SK-N-SH (cell line): ENCODE data around the gene WASL.

Source experiments
- FOSL2 ChIP-seq: IDR thresholded peaks from 2 replicates; pipeline ENCODE4 v1.4.0; 2012; ENCODE audit warnings: low read depth, mild to moderate bottlenecking, moderate library complexity, borderline replicate concordance
- FOXM1 ChIP-seq: IDR thresholded peaks from 2 replicates; pipeline ENCODE4 v1.4.0; 2012; ENCODE audit warnings: low read depth, mild to moderate bottlenecking
- GABPA ChIP-seq: IDR thresholded peaks from 2 replicates; pipeline ENCODE4 v1.4.0; 2012; ENCODE audit warnings: low read depth, mild to moderate bottlenecking
- MEF2A ChIP-seq: IDR thresholded peaks from 2 replicates; pipeline ENCODE4 v1.4.0; 2012; ENCODE audit warnings: low read depth, borderline replicate concordance
- POLR2AphosphoS5 ChIP-seq: IDR thresholded peaks from 2 replicates; pipeline ENCODE4 v1.6.1; 2012; ENCODE audit warnings: low read depth, low read length
- RAD21 ChIP-seq: IDR thresholded peaks from 2 replicates; pipeline ENCODE4 v1.6.1; 2012; ENCODE audit warnings: mild to moderate bottlenecking, low read length
- RCOR1 ChIP-seq: fragments of 150-350 bp; IDR thresholded peaks from 2 replicates; pipeline ENCODE4 v1.6.1; 2017; ENCODE audit warnings: antibody characterized with exemption, low read length
- YY1 ChIP-seq: IDR thresholded peaks from 2 replicates; pipeline ENCODE4 v1.4.0; 2012; ENCODE audit warnings: low read depth, mild to moderate bottlenecking
- TF ChIP-seq, protein P1 (sequence below): fragments of 200-600 bp; sonication (generic); IDR thresholded peaks from 2 replicates; pipeline ENCODE4 v1.6.1; 2017; ENCODE audit warnings: antibody characterized with exemption, mild to moderate bottlenecking, moderate library complexity
- TF ChIP-seq, protein P2 (sequence below): IDR thresholded peaks from 2 replicates; pipeline ENCODE4 v1.6.1; 2012; ENCODE audit warnings: mild to moderate bottlenecking, low read depth, low read length, moderate library complexity
- TF ChIP-seq, protein P3 (sequence below): IDR thresholded peaks from 2 replicates; pipeline ENCODE4 v1.4.0; 2012; ENCODE audit warnings: low read depth
- TF ChIP-seq, protein P4 (sequence below): fragments of 150-350 bp; IDR thresholded peaks from 2 replicates; pipeline ENCODE4 v1.6.1; 2017; ENCODE audit warnings: antibody characterized with exemption, low read length, low read depth, borderline replicate concordance

DNA sequence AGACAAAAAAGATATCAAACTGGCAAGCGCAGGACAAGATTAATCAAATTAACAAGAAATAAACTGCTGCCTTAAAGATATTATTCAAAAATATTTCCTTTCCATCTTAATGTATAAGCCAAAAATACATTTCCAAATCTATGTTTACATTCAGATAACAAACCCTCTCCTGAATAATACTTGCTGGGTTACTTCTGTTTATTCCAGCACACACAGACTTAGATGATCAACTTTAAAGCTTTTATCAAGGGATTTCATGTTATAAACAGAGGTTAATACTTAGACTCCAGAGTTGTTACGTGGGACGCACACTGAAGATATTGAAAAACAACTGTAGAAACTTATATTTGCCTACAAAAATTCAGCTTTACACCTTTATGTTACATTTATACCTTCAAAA is 59.6 kb downstream of the WASL start:
- TF ChIP-seq, protein P1, sequence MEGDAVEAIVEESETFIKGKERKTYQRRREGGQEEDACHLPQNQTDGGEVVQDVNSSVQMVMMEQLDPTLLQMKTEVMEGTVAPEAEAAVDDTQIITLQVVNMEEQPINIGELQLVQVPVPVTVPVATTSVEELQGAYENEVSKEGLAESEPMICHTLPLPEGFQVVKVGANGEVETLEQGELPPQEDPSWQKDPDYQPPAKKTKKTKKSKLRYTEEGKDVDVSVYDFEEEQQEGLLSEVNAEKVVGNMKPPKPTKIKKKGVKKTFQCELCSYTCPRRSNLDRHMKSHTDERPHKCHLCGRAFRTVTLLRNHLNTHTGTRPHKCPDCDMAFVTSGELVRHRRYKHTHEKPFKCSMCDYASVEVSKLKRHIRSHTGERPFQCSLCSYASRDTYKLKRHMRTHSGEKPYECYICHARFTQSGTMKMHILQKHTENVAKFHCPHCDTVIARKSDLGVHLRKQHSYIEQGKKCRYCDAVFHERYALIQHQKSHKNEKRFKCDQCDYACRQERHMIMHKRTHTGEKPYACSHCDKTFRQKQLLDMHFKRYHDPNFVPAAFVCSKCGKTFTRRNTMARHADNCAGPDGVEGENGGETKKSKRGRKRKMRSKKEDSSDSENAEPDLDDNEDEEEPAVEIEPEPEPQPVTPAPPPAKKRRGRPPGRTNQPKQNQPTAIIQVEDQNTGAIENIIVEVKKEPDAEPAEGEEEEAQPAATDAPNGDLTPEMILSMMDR: no peak
- TF ChIP-seq FOSL2 (no peak), GABPA (no peak), POLR2AphosphoS5 (no peak), YY1 (no peak), RCOR1 (no peak), MEF2A (no peak), FOXM1 (no peak), RAD21 (no peak)
- TF ChIP-seq, protein P2, sequence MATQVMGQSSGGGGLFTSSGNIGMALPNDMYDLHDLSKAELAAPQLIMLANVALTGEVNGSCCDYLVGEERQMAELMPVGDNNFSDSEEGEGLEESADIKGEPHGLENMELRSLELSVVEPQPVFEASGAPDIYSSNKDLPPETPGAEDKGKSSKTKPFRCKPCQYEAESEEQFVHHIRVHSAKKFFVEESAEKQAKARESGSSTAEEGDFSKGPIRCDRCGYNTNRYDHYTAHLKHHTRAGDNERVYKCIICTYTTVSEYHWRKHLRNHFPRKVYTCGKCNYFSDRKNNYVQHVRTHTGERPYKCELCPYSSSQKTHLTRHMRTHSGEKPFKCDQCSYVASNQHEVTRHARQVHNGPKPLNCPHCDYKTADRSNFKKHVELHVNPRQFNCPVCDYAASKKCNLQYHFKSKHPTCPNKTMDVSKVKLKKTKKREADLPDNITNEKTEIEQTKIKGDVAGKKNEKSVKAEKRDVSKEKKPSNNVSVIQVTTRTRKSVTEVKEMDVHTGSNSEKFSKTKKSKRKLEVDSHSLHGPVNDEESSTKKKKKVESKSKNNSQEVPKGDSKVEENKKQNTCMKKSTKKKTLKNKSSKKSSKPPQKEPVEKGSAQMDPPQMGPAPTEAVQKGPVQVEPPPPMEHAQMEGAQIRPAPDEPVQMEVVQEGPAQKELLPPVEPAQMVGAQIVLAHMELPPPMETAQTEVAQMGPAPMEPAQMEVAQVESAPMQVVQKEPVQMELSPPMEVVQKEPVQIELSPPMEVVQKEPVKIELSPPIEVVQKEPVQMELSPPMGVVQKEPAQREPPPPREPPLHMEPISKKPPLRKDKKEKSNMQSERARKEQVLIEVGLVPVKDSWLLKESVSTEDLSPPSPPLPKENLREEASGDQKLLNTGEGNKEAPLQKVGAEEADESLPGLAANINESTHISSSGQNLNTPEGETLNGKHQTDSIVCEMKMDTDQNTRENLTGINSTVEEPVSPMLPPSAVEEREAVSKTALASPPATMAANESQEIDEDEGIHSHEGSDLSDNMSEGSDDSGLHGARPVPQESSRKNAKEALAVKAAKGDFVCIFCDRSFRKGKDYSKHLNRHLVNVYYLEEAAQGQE: no peak
- TF ChIP-seq, protein P3, sequence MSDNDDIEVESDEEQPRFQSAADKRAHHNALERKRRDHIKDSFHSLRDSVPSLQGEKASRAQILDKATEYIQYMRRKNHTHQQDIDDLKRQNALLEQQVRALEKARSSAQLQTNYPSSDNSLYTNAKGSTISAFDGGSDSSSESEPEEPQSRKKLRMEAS: no peak
- TF ChIP-seq, protein P4, sequence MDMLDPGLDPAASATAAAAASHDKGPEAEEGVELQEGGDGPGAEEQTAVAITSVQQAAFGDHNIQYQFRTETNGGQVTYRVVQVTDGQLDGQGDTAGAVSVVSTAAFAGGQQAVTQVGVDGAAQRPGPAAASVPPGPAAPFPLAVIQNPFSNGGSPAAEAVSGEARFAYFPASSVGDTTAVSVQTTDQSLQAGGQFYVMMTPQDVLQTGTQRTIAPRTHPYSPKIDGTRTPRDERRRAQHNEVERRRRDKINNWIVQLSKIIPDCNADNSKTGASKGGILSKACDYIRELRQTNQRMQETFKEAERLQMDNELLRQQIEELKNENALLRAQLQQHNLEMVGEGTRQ: no peak
